Activated CD4-positive, alpha-beta T cell treated with anti-CD3 and anti-CD28 coated beads for 48 hours (primary cell): ENCODE data around the gene PLS1.
"Not testable (repeated sequence)": the region's sequence is repeated elsewhere in the genome, so short reads cannot be mapped to it uniquely, and the experiment has no call there.

Experiments used
- DNase-seq: peaks from one replicate; pipeline ENCODE4 v3.0.0-alpha.2; 2020

Gene PLS1, protein sequence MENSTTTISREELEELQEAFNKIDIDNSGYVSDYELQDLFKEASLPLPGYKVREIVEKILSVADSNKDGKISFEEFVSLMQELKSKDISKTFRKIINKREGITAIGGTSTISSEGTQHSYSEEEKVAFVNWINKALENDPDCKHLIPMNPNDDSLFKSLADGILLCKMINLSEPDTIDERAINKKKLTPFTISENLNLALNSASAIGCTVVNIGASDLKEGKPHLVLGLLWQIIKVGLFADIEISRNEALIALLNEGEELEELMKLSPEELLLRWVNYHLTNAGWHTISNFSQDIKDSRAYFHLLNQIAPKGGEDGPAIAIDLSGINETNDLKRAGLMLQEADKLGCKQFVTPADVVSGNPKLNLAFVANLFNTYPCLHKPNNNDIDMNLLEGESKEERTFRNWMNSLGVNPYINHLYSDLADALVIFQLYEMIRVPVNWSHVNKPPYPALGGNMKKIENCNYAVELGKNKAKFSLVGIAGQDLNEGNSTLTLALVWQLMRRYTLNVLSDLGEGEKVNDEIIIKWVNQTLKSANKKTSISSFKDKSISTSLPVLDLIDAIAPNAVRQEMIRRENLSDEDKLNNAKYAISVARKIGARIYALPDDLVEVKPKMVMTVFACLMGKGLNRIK

DNA sequence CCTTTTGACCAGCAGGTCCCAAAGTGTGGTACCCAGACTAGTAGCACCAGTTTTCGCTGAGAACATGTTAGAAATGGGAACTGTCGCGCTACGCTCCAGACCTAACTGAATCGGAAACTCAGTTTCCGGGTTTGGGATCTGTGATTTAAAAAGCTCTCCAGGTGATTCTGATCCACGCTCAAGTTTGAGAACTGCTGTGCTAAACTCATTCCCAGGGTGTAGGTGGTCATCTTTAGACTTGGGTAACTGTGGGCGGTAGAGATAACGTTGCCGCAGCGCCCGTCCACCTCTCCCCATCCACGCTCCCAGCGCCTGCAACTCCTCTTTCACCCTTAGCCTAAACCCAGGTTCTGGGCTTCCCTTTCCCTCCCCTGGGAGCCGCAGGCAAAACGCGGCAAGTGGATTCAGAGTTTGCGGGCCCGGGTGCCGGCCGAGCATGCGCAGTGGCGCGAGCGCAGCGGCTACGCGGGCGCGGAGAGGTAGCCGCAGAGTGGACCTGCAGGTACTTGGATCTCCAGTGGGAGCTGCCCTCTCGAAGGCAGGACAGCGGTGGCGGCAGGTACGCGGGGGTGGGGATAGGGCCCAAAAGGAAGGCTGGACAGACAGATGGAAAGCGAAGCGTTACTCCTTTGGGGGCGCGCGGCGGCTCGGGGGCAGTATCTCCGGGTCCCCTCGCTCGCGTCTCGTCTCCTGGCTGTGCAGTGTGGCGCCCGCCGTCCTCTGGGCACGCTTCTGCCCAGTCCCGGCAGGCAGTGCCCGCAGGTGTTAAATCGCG, at the start of gene PLS1:
TSS of gene PLS1 (plus strand) at position 443 of the 775 bp plus-strand sequence. CDS start 67,845 bp downstream, outside the sequence.
- DNase-seq, result peak; percentile 89

DNA sequence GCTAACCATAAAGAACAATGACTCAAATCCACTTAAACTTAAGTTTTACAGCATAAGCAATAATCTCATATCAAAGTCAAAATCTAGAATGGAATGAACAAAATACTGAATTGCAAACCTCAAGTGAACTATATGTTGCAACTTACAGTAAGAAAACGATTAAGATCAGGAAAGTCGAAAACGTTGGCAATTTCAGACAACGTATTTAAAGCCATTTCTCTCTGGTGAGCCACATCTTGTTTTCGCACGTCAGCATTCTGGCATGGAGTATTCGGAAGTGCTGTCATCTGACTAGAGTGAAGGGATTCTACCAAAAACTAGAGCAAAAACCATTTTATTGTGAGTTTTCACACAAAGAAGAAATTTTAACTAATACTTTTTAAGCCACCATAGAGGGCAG, 46.2 kb upstream of the PLS1 start:
- DNase-seq, result no peak

DNA sequence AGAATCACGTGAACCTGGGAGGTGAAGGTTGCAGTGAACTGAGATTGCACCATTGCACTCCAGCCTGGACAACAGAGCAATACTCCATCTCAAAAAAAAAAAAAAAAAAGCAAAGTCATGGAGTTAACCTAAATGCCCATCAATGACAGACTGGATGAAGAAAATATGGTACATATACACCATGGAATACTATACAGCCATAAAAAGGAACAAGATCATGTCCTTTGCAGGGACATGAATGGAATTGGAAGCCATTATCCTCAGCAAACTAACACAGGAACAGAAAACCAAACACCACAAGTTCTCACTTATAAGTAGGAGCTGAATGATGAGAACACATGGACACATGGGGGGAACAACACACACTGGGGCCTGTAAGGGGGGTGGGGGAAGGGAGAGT, 43.6 kb upstream of the PLS1 start:
- DNase-seq, result not testable (repeated sequence)

DNA sequence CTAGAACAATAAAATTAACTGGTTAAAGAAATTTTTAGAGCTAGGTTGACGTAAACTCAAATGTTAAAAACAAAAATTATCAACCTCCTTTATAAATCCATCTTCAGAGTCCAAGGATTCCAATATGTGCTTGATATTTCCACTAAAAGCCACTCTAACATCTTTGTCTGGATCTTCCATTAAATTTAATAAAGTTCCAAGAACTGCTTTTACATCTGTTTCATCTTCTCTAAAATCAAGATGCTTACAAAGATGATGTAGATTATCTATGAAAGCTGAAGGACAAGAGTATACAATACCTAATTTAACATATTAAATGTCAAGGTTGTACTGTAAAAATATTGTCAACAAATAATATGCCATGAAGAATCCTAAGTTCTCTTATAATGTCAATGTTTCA, 42.5 kb upstream of the PLS1 start:
- DNase-seq, result no peak

DNA sequence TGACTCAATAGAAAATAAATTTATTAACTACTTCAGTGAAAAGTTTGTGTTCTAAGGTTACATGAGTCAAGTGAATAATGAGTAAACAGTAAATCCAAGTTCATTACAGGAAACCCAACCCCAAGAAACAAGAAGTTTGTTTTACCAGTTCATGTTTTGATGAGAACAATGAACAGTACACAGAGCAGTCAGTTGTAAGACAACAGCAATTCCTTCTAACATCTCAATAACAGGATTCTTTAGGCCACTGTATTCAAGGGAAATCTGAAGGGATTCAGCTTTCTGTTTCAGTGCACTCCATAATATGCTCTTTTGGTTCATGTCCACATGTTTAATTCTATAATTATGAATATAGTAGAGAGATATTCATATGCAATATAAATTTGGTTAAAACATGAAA, 36.1 kb upstream of the PLS1 start:
- DNase-seq, result no peak

DNA sequence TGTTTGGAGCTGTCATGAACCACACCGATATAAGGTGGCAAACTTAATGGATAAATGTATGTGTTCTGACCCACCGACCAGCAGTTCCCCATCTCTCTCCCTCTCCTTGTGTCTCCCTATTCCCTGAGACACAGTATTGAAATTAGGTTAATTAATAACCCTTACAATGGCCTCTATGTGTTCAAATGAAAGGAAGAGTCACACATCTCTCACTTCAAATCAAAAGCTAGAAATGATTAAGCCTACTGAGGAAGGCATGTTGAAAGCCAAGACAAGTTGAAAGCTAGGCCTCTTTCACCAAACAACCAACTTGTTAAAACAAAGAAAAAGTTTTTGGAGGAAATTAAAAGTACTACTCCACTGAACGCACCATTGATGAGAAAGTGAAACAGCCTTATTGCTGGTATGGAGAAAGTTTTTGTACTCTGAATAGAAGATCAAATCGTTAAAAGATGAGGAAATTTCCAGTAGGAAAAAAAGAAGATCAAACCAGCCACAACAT, 32.6 kb upstream of the PLS1 start:
- DNase-seq, result no peak

DNA sequence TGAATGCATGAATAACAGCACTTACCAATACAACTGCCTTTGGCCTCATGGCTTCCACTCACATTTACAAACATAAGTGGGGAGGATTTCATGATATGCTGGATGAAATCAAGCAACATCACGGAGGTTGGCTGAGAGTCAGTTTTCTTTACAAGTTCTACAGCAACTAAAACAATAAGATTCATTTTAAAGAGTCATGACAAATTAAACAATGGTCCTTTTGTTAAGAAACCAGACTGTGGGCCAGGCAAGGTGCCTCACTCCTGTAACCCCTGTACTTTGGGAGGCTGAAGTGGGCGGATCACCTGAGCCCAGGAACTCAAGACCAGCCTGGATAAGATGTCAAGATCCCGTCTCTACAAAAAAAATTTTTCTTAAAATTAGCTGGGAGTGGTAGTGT, 30.1 kb upstream of the PLS1 start:
- DNase-seq, result no peak

DNA sequence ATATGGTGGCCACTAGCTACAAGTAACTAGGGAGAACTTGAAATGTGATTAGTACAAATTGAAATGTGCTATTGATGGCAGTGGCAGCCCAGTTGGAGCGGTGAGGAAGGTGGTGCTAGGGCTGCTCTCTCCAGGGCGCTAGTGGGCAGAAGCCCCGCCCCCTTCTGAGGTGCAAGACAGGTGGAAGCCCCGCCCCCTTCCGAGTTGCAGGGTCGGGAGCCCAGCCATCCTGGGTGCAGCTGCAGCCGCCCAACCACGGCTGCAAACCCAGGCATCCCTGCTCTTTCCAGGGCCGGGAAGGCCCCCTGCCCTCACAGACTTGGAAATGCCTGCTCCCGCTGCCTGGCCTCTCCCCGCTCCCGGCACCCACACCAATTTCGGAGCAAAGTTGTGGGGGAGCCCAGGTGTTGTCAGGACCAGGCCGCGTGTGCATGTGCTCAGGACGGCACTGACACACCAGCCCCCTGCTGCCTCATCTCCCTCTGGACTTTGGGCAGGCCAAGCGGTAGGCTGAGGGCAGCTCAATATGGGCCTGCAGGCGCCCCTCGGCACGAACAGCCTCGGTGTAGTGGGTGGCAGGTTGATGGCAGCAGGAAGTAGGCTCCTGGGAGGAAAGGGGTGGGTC, 27.7 kb upstream of the PLS1 start:
- DNase-seq, result no peak

DNA sequence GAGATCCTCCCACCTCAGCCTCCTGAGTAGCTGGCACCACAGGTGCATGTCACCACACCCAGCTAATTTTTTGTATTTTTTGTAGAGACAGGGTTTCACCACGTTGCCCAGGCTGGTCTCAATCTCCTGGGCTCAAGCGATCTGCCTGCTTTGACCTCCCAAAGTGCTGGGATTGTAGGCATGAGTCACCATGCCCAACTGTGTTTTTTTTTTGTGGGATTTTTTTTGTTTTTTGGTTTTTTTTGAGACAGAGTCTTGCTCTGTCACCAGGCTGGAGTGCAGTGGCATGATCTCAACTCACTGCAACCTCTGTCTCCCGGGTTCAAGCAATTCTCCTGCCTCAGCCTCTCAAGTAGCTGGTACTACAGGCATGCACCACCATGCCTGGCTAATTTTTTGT, 26.8 kb upstream of the PLS1 start:
- DNase-seq, result not testable (repeated sequence)

DNA sequence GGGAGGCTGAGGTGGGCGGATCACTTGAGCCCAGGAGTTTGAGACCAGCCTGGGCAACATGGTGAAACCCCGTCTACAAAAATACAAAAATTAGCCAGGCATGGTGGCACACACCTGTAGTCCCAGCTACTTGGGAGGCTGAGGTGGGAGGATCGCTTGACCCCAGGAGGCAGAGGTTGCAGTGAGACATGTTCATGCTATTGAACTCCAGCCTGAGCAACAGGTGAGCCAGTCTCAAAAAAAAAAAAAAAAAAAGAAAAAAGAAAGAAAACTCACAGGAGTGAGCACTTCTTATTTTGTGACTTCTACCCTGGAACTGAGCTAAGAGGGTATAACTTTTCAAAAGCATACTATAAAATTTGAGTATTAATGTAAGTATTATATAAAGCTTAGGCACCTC, 22.0 kb upstream of the PLS1 start:
- not testable (repeated sequence) for DNase-seq

DNA sequence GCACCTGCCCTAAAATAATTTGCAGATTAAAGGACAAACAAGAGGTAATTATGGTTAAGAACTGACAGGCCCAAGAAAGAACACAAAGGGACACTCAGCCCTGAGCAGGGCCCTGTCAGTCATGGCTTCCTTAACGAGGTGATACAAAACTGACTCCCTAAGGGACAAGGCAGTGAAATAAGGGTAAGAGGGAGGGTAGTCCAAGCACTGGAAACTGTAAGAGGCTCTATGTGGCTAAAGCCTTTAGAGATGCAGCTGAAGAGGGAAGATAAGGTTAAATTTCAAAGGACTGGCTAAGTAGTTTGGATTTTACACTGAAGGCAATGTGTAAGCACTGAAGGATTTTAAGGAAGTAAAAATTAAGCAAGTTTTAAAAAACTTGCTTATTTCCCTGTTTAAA, 21.5 kb upstream of the PLS1 start:
- DNase-seq, result no peak

DNA sequence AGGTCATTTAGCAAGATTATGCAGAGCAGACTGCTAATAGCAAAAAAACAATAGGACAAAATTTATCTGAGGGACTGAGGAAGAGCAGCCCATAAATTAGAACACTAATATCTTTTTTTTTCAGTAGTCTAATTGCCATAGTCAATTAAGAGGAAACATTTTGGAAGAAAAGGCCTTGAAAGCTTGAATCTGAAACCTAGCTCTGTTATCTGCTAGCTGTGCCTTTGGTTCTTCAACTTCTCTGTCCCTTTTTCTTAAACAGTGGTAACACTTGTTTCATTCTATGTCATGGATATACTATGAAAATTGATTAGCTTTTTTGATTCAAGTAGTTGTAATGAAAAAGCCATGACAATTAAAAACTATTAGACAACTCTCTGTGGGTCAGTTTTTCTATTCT, 19.4 kb upstream of the PLS1 start:
- DNase-seq, result no peak

DNA sequence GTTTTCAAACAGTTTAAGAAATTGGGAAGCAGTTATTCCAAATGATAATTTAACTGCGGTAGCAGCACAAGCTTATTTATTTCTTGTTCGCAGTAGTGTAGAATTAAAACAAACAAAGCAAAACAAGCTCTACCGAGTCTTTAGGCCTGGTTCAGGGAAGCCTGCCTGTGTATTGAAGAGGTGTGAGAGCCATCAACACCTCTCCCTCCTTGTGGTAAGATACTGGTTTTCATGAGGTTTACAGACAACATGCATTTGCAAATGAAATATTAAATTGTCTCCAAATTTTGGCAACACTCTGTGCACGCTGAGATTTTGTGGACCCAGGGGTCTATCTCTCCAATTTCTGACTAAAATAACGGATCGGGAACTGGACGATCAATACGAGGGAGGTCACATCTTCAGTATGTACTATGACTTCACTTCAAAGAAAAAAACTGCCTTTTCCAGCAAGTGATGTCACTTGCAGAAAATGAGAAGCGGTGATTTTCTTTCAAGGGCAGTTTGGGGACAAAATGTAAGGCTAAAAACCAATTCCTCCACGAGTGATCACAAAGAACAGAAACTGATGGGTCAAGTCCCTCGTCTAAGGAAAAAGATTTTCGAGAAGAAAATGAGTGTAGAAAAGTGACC, 18.4 kb upstream of the PLS1 start:
- DNase-seq, result no peak

DNA sequence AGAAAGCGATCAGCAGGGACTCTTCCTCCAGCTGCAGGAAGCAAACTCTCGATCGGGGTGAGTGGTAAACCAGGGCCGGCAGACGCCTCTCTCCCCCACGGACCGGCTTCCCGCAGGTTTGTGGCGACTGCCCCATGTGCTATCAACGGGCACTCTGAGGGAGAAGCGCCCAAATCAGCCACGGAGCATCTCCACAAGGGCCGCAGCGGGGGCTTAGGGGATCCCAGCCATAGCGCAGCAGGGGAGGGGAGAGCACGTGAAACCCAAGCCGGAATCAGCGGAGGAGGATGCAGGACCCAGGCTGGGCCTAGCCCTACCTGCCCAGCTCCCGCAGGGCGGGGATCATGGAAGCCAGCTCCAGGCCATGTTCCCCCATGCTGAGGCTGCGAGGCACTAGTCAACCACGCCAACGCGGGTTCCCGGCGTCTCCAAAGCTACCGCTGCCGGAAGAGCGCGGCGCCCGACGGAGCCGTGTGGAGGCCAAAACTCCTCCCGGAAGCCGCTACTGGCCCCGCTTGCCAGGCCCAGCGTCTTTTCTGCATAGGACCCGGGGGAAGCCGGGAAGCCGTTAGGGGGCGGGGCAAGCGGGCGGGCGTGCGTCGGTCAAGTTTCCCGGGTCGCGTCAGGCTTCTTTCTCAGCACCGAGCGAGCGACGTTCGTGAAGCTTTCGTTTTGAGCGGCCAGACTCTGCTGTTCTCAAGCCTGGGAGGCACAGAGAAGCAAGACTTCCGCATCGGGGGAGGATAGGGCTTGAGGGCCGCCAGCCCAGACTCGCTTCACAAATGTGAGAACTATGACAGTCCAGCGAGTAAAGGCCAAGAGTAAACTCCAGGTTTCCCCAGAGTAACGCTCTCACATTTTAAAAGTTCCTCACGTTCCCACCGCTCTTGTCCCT, 17.6 kb upstream of the PLS1 start, which contains the start of gene ATR:
TSS of gene ATR (minus strand) at position 405 of the 895 bp plus-strand sequence. CDS start at position 376, 29 bp downstream.
- peak; percentile 99 for DNase-seq

DNA sequence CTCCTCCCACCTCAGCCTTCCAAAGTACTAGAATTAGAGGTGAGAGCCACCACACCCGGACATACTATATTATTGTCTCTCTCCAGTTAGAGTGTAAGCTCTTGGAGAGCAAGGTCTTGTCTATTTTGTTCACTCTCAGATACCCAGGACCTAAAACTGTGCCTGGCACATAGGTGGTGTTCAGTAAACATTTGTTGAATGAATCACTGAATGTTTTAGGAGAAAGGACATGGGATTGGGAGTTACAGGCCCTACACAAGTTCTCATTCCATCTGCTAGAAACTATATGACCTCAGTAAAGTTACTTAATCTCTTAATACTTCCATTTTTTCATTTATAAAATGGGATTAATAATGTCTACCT, 16.2 kb upstream of the PLS1 start:
- DNase-seq, result no peak

DNA sequence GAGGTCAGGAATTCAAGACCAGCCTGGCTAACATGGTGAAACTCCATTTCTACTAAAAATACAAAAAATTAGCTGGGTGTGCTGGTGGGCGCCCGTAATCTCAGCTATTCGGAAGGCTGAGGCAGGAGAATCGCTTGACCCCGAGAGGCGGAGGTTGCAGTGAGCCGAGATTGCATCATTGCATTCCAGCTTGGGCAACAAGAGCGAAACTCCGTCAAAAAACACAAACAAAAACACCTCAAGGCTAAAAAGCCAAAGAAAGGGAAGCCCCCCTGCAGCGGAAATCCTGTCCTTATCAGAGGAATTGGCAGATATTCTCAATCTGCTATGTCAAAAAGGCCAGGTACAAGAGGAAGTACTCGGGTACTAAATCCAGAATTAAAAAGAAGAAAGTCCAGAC, 15.1 kb upstream of the PLS1 start:
- not testable (repeated sequence) for DNase-seq

DNA sequence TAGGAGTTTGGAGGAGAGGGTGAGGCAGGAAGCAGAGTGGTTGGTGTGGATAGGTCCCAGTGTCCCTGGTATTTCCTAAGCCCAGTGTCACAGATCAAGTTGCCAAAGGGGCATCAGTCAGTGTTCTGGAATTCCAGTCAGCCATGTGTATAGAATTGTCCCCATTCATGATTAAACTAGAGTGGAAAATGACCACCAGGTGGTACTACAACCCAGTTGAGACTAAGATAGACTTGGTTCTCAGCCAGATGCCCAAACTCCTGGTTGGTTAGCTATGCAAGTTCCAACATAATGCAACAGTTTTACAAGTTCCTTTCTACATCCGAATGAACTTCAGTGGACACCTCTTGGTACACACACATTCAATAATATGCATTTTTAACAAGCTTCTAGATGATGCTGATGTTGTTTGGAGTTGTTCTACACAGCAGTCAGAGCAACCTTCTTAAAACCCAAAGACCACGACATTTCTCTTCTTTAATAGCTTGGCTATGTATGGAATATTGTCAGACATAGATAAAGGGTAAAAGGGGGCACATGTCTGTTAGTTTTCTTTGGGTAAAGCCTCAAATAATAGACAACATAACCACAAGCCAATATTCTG, 9.3 kb upstream of the PLS1 start:
- no peak for DNase-seq

DNA sequence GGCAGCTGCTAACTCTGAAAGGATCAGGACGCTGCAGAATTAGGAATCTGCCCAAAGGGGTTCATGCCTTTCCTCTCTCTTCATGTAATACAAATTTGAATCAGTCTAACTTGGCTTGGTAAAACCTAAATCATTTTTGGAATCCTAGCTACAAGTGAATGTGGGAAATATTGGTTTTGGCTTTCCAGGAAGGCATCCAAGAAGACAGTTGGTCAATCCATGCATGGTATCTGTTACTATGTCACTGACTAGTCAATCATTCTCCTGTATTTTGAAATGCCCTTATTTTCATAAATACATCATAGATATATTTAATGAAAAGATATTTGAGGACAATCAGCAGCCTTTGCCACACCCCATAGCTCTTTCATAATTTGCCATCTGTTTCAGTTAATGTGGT, 7.5 kb upstream of the PLS1 start:
- no peak for DNase-seq

DNA sequence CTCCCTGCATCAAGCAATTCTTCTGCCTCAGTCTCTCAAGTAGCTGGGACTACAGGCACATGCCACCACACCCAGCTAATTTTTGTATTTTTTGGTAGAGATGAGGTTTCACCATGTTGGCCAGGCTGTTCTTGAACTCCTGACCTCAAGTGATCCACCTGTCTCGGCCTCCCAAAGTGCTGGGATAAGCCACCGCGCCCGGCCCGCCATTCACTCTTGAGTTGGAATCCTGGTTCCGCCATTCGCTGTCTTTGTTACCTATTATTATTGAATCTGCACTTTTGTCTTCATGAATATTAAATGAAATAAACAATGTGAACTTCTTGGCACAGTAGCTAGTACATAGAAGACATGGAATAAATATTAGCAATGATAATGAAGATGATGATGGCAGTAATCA, 3.9 kb upstream of the PLS1 start:
- not testable (repeated sequence) for DNase-seq

DNA sequence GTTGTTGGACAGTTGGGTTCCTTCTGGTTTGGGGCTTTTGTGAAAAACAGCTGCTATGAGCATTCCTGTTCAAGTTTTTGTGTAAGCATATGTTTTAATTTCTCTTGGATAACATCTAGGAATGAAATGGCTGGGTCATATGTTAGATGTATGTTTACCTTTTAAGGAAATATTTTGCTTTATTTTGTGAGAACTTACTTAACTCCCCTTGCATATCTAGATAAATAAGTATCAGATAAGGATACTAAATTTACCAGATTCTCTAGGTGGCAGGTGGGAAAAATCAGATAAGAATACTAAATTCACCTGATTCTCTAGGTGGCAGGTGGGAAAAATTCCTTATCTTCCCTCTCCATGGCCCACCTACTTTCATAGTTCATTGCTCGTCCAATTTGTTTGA, 1.1 kb upstream of the PLS1 start:
- no peak for DNase-seq

DNA sequence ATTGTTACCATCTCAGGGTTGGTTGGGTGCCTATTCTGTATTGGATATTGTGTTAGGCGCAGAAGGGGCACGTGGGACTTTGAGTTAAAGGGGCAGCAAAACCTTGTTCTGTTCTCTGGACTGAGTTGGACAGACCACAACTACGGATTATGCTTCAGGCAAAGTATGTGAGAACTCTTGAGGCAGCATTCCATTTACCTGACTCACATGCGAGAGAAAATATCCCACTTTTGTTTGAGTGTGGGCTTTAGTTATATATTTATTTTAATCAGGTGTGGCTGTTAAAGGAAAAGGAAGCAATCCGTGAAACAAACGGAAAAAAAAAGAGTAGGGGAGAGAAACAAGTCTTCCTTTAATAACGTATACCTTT, 627 bp upstream of the PLS1 start:
- DNase-seq, result no peak
